Vagina (tissue), 2 donors: Measurements from ENCODE around the gene VIPR2. TPM values are rescaled to one million over a fixed set of nuclear protein-coding genes. Genes with fewer than 3 reads are reported as not detected.
A peak's percentile ranks its signal among the peaks of the same experiment; 100 is the strongest.
"Not testable (repeated sequence)": the region's sequence is repeated elsewhere in the genome, so short reads cannot be mapped to it uniquely, and the experiment has no call there.

Experiments
- DNase-seq, 2 donors: peaks; one replicate each; pipeline ENCODE4 v3.0.0-alpha.2; 2017; ENCODE audit errors: extremely low spot score in 2 of 2
- H3K27ac ChIP-seq: fragments of 200-600 bp; sonication (generic); one replicate; pipeline ENCODE4 v1.5.1; 2019
- H3K27me3 ChIP-seq: fragments of 200-600 bp; sonication (generic); one replicate; pipeline ENCODE4 v1.5.1; 2019
- H3K36me3 ChIP-seq, 2 donors: fragments of 200-600 bp; sonication (generic); one replicate each; pipeline ENCODE4 v1.5.1; 2017 to 2019
- H3K4me1 ChIP-seq: fragments of 200-600 bp; sonication (generic); one replicate; pipeline ENCODE4 v1.5.1; 2019
- H3K4me3 ChIP-seq, 2 donors: fragments of 200-600 bp; sonication (generic); 1 replicate in 1 of 2; 2 replicates in 1 of 2; pipeline ENCODE4 v1.5.1; 2016 to 2019
- H3K9me3 ChIP-seq: fragments of 200-600 bp; sonication (generic); one replicate; pipeline ENCODE4 v1.5.1; 2019
- POLR2A ChIP-seq, 2 donors: fragments of 450-650 bp; IDR thresholded peaks; one replicate each; pipeline ENCODE4 v1.6.1; 2017; ENCODE audit warnings: antibody characterized with exemption in 2 of 2, mild to moderate bottlenecking in 2 of 2, moderate library complexity in 2 of 2
- POLR2AphosphoS5 ChIP-seq, 2 donors: sonication (generic); formaldehyde crosslinking; IDR thresholded peaks; one replicate each; pipeline ENCODE4 v1.9.0; 2017; ENCODE audit warnings: antibody characterized with exemption in 2 of 2, mild to moderate bottlenecking in 2 of 2, low read depth in 1 of 2; ENCODE audit not compliant: insufficient read depth in 1 of 2
- intact Hi-C: fragments of 100-400 bp; cut with DNase I; formaldehyde crosslinking; loops from one replicate; pipeline ENCODE4 v1.15.1; 2023
- total RNA-seq: library from RNA; depleted of rRNA; stranded (reverse); fragments of >200 nt; gene quantifications from one replicate; pipeline ENCODE4 v1.2.3, GENCODE V29; 2016
- TF ChIP-seq, protein P1 (sequence below), 3 experiments: fragments of 450-650 bp in 2 of 3; fragments of 200-600 bp in 1 of 3; sonication (generic) in 1 of 3; IDR thresholded peaks; one replicate each; pipeline ENCODE4 v1.5.1; 2017 to 2019; ENCODE audit warnings: antibody characterized with exemption in 3 of 3, mild to moderate bottlenecking in 2 of 3, moderate library complexity in 2 of 3

Gene VIPR2
- total RNA-seq, 1 donor from 2014 or later, result 11.3 TPM

GRCh38 chr7:158985583-158985982 lies 159.1 kb downstream of the VIPR2 start:
- no peaks in the 10 kb centered on the region for H3K36me3 ChIP-seq
- H3K9me3 ChIP-seq, result peaks cover 14% of the 10 kb centered on the region
- intact Hi-C loops, result no loop called here
- no peak for DNase-seq
- TF ChIP-seq POLR2A (IDR thresholded peaks at IDR 0.05) (no peak), POLR2AphosphoS5 (IDR thresholded peaks at IDR 0.05; ENCODE audit: insufficient read depth in 1 of 2, low read depth in 1 of 2) (no peak)
- TF ChIP-seq, protein P1, sequence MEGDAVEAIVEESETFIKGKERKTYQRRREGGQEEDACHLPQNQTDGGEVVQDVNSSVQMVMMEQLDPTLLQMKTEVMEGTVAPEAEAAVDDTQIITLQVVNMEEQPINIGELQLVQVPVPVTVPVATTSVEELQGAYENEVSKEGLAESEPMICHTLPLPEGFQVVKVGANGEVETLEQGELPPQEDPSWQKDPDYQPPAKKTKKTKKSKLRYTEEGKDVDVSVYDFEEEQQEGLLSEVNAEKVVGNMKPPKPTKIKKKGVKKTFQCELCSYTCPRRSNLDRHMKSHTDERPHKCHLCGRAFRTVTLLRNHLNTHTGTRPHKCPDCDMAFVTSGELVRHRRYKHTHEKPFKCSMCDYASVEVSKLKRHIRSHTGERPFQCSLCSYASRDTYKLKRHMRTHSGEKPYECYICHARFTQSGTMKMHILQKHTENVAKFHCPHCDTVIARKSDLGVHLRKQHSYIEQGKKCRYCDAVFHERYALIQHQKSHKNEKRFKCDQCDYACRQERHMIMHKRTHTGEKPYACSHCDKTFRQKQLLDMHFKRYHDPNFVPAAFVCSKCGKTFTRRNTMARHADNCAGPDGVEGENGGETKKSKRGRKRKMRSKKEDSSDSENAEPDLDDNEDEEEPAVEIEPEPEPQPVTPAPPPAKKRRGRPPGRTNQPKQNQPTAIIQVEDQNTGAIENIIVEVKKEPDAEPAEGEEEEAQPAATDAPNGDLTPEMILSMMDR (IDR thresholded peaks at IDR 0.05), result no peak
- H3K4me3 ChIP-seq, result no peak overlapping the region
- no peak overlapping the region for H3K27ac ChIP-seq
- no peaks in the 10 kb centered on the region for H3K4me1 ChIP-seq
- no peaks in the 10 kb centered on the region for H3K27me3 ChIP-seq

- H3K4me1 ChIP-seq, result peaks cover 10% of the 10 kb centered on the region
- DNase-seq, H3K27ac ChIP-seq, H3K27me3 ChIP-seq, H3K4me3 ChIP-seq, H3K36me3 ChIP-seq, intact Hi-C loops: not testable (repeated sequence)
- H3K9me3 ChIP-seq, result peaks cover 14% of the 10 kb centered on the region
These were observed 160.7 kb downstream of the VIPR2 start for GRCh38 chr7:158984007-158984406.

GRCh38 chr7:158982080-158982479 lies 162.6 kb downstream of the VIPR2 start:
- H3K27me3 ChIP-seq, intact Hi-C loops, H3K36me3 ChIP-seq, H3K4me3 ChIP-seq, H3K27ac ChIP-seq, DNase-seq: not testable (repeated sequence)
- Histone ChIP-seq H3K4me1 (peaks cover 13% of the 10 kb centered on the region), H3K9me3 (peaks cover 14% of the 10 kb centered on the region)

GRCh38 chr7:158979635-158980351 lies 164.9 kb downstream of the VIPR2 start:
- intact Hi-C loops, result loop anchor here (5.0 kb wide), 1 partner anchor 282 kb away; no protein-coding TSS in a partner anchor
- H3K27ac ChIP-seq, result peak overlapping the region; percentile 59

GRCh38 chr7:158979023-158979529 lies 165.6 kb downstream of the VIPR2 start:
- H3K9me3 ChIP-seq, result peaks cover 14% of the 10 kb centered on the region
- TF ChIP-seq POLR2AphosphoS5 (IDR thresholded peaks at IDR 0.05; ENCODE audit: insufficient read depth in 1 of 2, low read depth in 1 of 2) (no peak), POLR2A (IDR thresholded peaks at IDR 0.05) (no peak)
- TF ChIP-seq, protein P1 (IDR thresholded peaks at IDR 0.05), result no peak
- peaks cover 28% of the 10 kb centered on the region for H3K4me1 ChIP-seq
- H3K27me3 ChIP-seq, result no peaks in the 10 kb centered on the region
- no peak overlapping the region for H3K4me3 ChIP-seq
- DNase-seq, result no peak
- intact Hi-C loops, result loop anchor here (5.0 kb wide), 1 partner anchor 282 kb away; no protein-coding TSS in a partner anchor
- no peaks in the 10 kb centered on the region for H3K36me3 ChIP-seq
- peak overlapping the region; percentile 59 for H3K27ac ChIP-seq

More at GRCh38 chr7:158979635-158980351, 164.9 kb downstream of the VIPR2 start:
- Histone ChIP-seq H3K4me1 (peaks cover 28% of the 10 kb centered on the region), H3K36me3 (no peaks in the 10 kb centered on the region), H3K9me3 (peaks cover 14% of the 10 kb centered on the region), H3K4me3 (no peak overlapping the region), H3K27me3 (no peaks in the 10 kb centered on the region)
- TF ChIP-seq, protein P1 (IDR thresholded peaks at IDR 0.05), result no peak
- TF ChIP-seq POLR2AphosphoS5 (IDR thresholded peaks at IDR 0.05; ENCODE audit: insufficient read depth in 1 of 2, low read depth in 1 of 2), result no peak
- TF ChIP-seq POLR2A (IDR thresholded peaks at IDR 0.05), result no peak
- DNase-seq, result no peak
